ENCODE data around the gene NNMT. TPM values are rescaled to one million over a fixed set of nuclear protein-coding genes. Genes with fewer than 3 reads are reported as not detected.

The NNMT gene
- total RNA-seq, 1 experiment from 2014 or later, result not detected

GRCh38 chr11:114265122-114265878, 30.9 kb upstream of the NNMT start:
- Histone ChIP-seq H3K27ac (ENCODE audit: insufficient read length, low read depth, low read length) (no peak overlapping the region), H4K91ac (ENCODE audit: insufficient read length, low read depth, low read length) (no peak overlapping the region), H4K8ac (replicated peaks; ENCODE audit: insufficient read length, low read depth, low read length) (no peak overlapping the region), H2AFZ (ENCODE audit: low read length) (no peak overlapping the region), H3K23ac (ENCODE audit: insufficient read length, low read depth, low read length) (no peak overlapping the region), H3K18ac (ENCODE audit: insufficient read length, low read depth, low read length) (no peak overlapping the region), H4K20me1 (ENCODE audit: control insufficient read depth, insufficient read depth, insufficient read length) (no peaks in the 10 kb centered on the region), H3K4ac (ENCODE audit: low read depth, low read length) (no peak overlapping the region), H3K9ac (ENCODE audit: extremely low read depth, insufficient read length, low read length) (no peak overlapping the region), H3T11ph (ENCODE audit: low read length) (no peak overlapping the region), H2BK12ac (ENCODE audit: insufficient read length, low read depth, low read length) (no peak overlapping the region), H3K4me1 (ENCODE audit: insufficient read depth, low read length) (no peaks in the 10 kb centered on the region), H3K9me3 (ENCODE audit: control insufficient read depth, low read depth, low read length) (no peaks in the 10 kb centered on the region), H3K79me2 (ENCODE audit: insufficient read depth, low read length) (no peaks in the 10 kb centered on the region), H3K27me3 (ENCODE audit: insufficient read depth, low read length) (no peaks in the 10 kb centered on the region), H2AK5ac (ENCODE audit: insufficient read length, low read length) (no peak overlapping the region), H2BK20ac (ENCODE audit: low read depth, low read length, poor library complexity, severe bottlenecking) (no peak overlapping the region), H3K23me2 (ENCODE audit: insufficient read length, low read depth, low read length, poor library complexity, severe bottlenecking) (no peaks in the 10 kb centered on the region), H3K14ac (ENCODE audit: insufficient read depth, low read length) (no peak overlapping the region), H3K79me1 (ENCODE audit: insufficient read depth, low read depth, low read length, poor library complexity, severe bottlenecking) (no peaks in the 10 kb centered on the region), H2BK5ac (ENCODE audit: insufficient read length, low read length) (no peak overlapping the region), H2BK120ac (ENCODE audit: low read depth, low read length, poor library complexity, severe bottlenecking) (no peak overlapping the region), H3K4me2 (ENCODE audit: insufficient read depth, insufficient read length, low read length) (no peak overlapping the region), H2BK15ac (ENCODE audit: low read depth, low read length) (no peak overlapping the region), H3K56ac (ENCODE audit: insufficient read length, low read depth, low read length) (no peak overlapping the region), H4K5ac (ENCODE audit: insufficient read length, low read depth, low read length) (no peak overlapping the region)
- Mint-ChIP-seq H3K4me3 (no peak overlapping the region), H3K27me3 (ENCODE audit: low read depth) (peaks cover 2% of the 10 kb centered on the region), H3K9me3 (no peaks in the 10 kb centered on the region), H3K4me1 (no peaks in the 10 kb centered on the region), H3K36me3 (ENCODE audit: insufficient read depth in 1 of 3, low read depth in 3 of 3) (no peaks in the 10 kb centered on the region), H3K27ac (no peak overlapping the region)
- TF ChIP-seq CTCF (conservative IDR thresholded peaks at IDR 0.05), result no peak
- no CpG with 5 or more reads among the region's 8 CpGs for WGBS (ENCODE audit: extremely low coverage, insufficient read length, low lambda C conversion rate)
- DNase-seq, result peak; percentile 3
